HG02885 (cell line): Measurements from ENCODE around the gene GLG1.
A peak's percentile ranks its signal among the peaks of the same experiment; 100 is the strongest.

Experiments
- ATAC-seq: cut with Tn5 transposase; IDR thresholded peaks from one replicate; pipeline ENCODE4 v1.9.1; 2021; ENCODE audit warnings: mild to moderate bottlenecking; ENCODE audit not compliant: unreplicated experiment, poor library complexity

GLG1 gene

GRCh38 chr16:74487634-74488495 is 119.0 kb downstream of the GLG1 start:
- ATAC-seq: no peak

- no peak for ATAC-seq
Measured at GRCh38 chr16:74485916-74486315, 121.0 kb downstream of the GLG1 start.

GRCh38 chr16:74480150-74481029 is 126.5 kb downstream of the GLG1 start:
- no peak for ATAC-seq

- no peak for ATAC-seq
Measured at GRCh38 chr16:74477226-74477625, 129.7 kb downstream of the GLG1 start.

GRCh38 chr16:74474416-74474815 is 132.5 kb downstream of the GLG1 start:
- no peak for ATAC-seq

- no peak for ATAC-seq
Measured at GRCh38 chr16:74472540-74472939, 134.4 kb downstream of the GLG1 start.

GRCh38 chr16:74472010-74472409 is 134.9 kb downstream of the GLG1 start:
- no peak for ATAC-seq

- ATAC-seq: no peak
Measured at GRCh38 chr16:74469946-74470478, 136.9 kb downstream of the GLG1 start.

- no peak for ATAC-seq
Measured at GRCh38 chr16:74468807-74469525, 137.9 kb downstream of the GLG1 start.

- peak; percentile 84 for ATAC-seq
Measured at GRCh38 chr16:74466872-74467271, 140.0 kb downstream of the GLG1 start.

- no peak for ATAC-seq
Measured at GRCh38 chr16:74465851-74466685, 140.8 kb downstream of the GLG1 start.

- ATAC-seq: no peak
Measured at GRCh38 chr16:74465281-74465680, 141.6 kb downstream of the GLG1 start.

- peak; percentile 53 for ATAC-seq
Measured at GRCh38 chr16:74463888-74464287, 143.0 kb downstream of the GLG1 start.

- ATAC-seq: no peak
Measured at GRCh38 chr16:74462361-74462760, 144.6 kb downstream of the GLG1 start.

GRCh38 chr16:74461826-74462225 is 145.1 kb downstream of the GLG1 start:
- ATAC-seq: no peak

GRCh38 chr16:74460542-74460941 is 146.4 kb downstream of the GLG1 start:
- ATAC-seq: no peak

- no peak for ATAC-seq
Measured at GRCh38 chr16:74456290-74456625, 150.7 kb downstream of the GLG1 start.

- no peak for ATAC-seq
Measured at GRCh38 chr16:74455619-74456289, 151.2 kb downstream of the GLG1 start.

GRCh38 chr16:74455213-74455612 is 151.7 kb downstream of the GLG1 start:
- no peak for ATAC-seq
